ENCODE results near the gene NPPC.

NPPC gene

GRCh38 chr2:231904161-231904611 lies 22.0 kb downstream of the NPPC start:
- no peaks in the 10 kb centered on the region for H3K9me3 ChIP-seq
- H3K4me1 ChIP-seq (ENCODE audit: control insufficient read depth in 1 of 2, insufficient read depth in 1 of 2, low read depth in 1 of 2, low read length in 1 of 2): no peaks in the 10 kb centered on the region
- H3K27ac ChIP-seq: no peak overlapping the region
- TF ChIP-seq CTCF (IDR thresholded peaks at IDR 0.05): no peak
- peaks cover 7% of the 10 kb centered on the region for H3K27me3 ChIP-seq
- H3K4me3 ChIP-seq (ENCODE audit: low read depth in 1 of 2, low read length in 1 of 2): no peak overlapping the region
- no peaks in the 10 kb centered on the region for H3K36me3 ChIP-seq

- no peak for TF ChIP-seq CTCF (IDR thresholded peaks at IDR 0.05)
- no peaks in the 10 kb centered on the region for H3K36me3 ChIP-seq
- H3K9me3 ChIP-seq: no peaks in the 10 kb centered on the region
- H3K4me1 ChIP-seq (ENCODE audit: control insufficient read depth in 1 of 2, insufficient read depth in 1 of 2, low read depth in 1 of 2, low read length in 1 of 2): no peaks in the 10 kb centered on the region
- peaks cover 7% of the 10 kb centered on the region for H3K27me3 ChIP-seq
- no peak overlapping the region for H3K4me3 ChIP-seq (ENCODE audit: low read depth in 1 of 2, low read length in 1 of 2)
- no peak overlapping the region for H3K27ac ChIP-seq
Observed at GRCh38 chr2:231902598-231902997, 23.6 kb downstream of the NPPC start.

GRCh38 chr2:231900972-231901371 lies 25.2 kb downstream of the NPPC start:
- H3K4me3 ChIP-seq (ENCODE audit: low read depth in 1 of 2, low read length in 1 of 2): no peak overlapping the region
- no peaks in the 10 kb centered on the region for H3K9me3 ChIP-seq
- no peak overlapping the region for H3K27ac ChIP-seq
- no peaks in the 10 kb centered on the region for H3K4me1 ChIP-seq (ENCODE audit: control insufficient read depth in 1 of 2, insufficient read depth in 1 of 2, low read depth in 1 of 2, low read length in 1 of 2)
- H3K27me3 ChIP-seq: peaks cover 7% of the 10 kb centered on the region
- no peak for TF ChIP-seq CTCF (IDR thresholded peaks at IDR 0.05)
- no peaks in the 10 kb centered on the region for H3K36me3 ChIP-seq

GRCh38 chr2:231900486-231900942 lies 25.7 kb downstream of the NPPC start:
- Histone ChIP-seq H3K4me1 (ENCODE audit: control insufficient read depth in 1 of 2, insufficient read depth in 1 of 2, low read depth in 1 of 2, low read length in 1 of 2) (no peaks in the 10 kb centered on the region), H3K27me3 (peaks cover 7% of the 10 kb centered on the region), H3K27ac (no peak overlapping the region), H3K4me3 (ENCODE audit: low read depth in 1 of 2, low read length in 1 of 2) (no peak overlapping the region), H3K36me3 (no peaks in the 10 kb centered on the region), H3K9me3 (no peaks in the 10 kb centered on the region)
- peak; percentile 57 for TF ChIP-seq CTCF (IDR thresholded peaks at IDR 0.05)

DNA sequence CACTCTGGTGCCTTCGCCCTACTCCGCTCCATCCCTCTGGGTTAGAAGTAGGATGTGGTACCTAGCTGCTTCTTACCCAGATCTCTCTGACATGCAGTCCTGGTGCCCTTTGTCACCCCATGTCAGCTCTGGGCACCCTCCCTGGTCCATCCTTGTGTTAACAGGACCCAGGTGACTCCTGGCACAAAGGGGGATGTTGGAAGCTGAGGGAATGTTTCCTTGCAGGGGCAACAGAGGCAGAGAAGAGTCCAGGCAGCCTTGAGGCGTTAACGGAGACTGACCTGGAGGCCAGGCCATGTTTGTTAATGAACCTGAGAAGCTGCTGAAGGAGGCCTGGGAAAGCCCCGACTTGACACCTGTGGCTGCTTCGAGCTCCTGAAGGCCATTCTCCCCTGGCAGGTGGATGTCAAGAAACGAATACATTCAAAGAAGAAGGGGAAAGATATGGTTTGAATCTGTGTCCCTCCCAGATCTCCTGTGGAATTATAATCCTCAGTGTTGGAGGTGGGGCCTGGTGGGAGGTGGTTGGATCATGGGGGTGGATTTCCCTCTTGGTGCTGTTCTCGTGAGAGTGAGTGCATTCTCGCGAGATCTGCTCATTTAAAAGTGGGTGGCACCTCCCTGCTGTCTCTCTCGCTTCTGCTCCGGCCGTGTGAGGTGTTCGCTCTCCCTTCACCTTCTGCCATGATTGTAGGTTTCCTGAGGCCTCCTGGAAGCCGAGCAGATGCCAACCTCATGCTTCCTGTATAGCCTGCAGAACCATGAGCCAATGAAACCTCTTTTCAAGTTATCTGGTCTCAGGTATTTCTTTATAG lies 31.4 kb downstream of the NPPC start:
- Histone ChIP-seq H3K4me3 (ENCODE audit: low read depth in 1 of 2, low read length in 1 of 2) (no peak overlapping the region), H3K9me3 (no peaks in the 10 kb centered on the region), H3K27ac (no peak overlapping the region), H3K27me3 (no peaks in the 10 kb centered on the region), H3K4me1 (ENCODE audit: control insufficient read depth in 1 of 2, insufficient read depth in 1 of 2, low read depth in 1 of 2, low read length in 1 of 2) (no peaks in the 10 kb centered on the region), H3K36me3 (no peaks in the 10 kb centered on the region)
- no peak for TF ChIP-seq CTCF (IDR thresholded peaks at IDR 0.05)

Measured in neutrophil (primary cell).